22Rv1 (cell line): ENCODE data around the gene PAPPA.

ENCODE experiments used
- H3K27ac ChIP-seq: fragments of 450-650 bp; 2 replicates; pipeline ENCODE4 v1.5.1; 2017
- ZFX ChIP-seq: fragments of 450-650 bp; IDR thresholded peaks from 2 replicates; pipeline ENCODE4 v1.6.1; 2017; ENCODE audit warnings: antibody characterized with exemption, borderline replicate concordance
- TF ChIP-seq, protein P1 (sequence below): fragments of 450-650 bp; IDR thresholded peaks from 2 replicates; pipeline ENCODE4 v1.5.1; 2017; ENCODE audit warnings: mild to moderate bottlenecking

PAPPA gene

DNA sequence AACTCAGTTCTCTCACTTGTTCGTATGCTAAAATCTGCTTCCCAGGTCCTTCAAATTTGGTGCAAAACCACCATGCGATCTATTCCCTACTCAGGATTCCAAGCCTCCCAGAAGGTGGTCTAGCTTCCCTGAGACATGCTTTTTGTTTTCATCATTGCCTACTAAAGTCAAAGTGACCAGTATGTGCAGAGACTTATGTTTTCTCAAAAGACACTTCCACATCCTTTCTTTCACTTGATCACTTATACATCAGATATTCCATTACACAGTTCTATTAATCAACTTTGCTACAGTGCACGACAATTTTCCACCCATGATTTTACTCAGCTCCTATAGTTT, 242.1 kb downstream of the PAPPA start:
- TF ChIP-seq ZFX = no peak
- TF ChIP-seq, protein P1, sequence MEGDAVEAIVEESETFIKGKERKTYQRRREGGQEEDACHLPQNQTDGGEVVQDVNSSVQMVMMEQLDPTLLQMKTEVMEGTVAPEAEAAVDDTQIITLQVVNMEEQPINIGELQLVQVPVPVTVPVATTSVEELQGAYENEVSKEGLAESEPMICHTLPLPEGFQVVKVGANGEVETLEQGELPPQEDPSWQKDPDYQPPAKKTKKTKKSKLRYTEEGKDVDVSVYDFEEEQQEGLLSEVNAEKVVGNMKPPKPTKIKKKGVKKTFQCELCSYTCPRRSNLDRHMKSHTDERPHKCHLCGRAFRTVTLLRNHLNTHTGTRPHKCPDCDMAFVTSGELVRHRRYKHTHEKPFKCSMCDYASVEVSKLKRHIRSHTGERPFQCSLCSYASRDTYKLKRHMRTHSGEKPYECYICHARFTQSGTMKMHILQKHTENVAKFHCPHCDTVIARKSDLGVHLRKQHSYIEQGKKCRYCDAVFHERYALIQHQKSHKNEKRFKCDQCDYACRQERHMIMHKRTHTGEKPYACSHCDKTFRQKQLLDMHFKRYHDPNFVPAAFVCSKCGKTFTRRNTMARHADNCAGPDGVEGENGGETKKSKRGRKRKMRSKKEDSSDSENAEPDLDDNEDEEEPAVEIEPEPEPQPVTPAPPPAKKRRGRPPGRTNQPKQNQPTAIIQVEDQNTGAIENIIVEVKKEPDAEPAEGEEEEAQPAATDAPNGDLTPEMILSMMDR = no peak
- no peak overlapping the region for H3K27ac ChIP-seq

DNA sequence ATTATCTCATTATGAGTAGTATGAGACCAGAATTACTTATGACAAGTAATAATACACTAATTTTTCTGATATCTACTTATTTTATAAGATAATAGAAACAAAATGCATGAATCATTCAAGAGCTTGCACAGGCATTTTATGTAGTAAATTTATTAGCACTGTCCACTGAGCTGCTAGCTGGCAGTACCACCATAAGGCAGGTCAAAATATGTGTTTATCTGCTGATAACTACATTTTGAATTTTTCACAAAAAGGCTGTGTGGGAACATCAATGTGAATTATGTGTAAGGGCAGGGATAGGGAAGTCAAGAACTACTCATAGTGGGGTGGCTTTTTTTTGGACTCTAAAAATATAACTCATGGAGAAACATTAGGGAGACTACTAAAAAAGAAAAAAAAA, 249.6 kb downstream of the PAPPA start:
- no peak for TF ChIP-seq ZFX
- TF ChIP-seq, protein P1 = no peak
- H3K27ac ChIP-seq = no peak overlapping the region

DNA sequence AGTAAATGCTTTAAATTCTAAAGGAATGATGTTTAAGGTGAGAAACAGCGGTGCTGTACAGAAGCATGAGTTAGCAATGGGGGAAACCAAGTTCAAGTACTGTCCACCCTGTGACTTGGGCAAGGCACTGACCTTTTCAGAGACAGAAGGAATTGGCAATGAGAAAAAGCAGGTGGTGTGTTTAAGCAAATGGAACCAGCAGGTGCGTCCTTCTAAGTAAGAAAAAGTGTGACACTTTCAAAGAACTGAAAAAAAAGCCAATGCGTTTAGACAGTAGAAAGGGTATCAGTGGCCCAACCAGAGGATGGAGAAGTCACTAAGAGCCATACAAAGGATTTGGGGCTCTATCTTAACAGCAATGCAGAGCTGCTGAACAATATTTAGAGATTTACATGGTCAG, 250.6 kb downstream of the PAPPA start:
- TF ChIP-seq, protein P1 = no peak
- TF ChIP-seq ZFX = no peak
- H3K27ac ChIP-seq = no peak overlapping the region

DNA sequence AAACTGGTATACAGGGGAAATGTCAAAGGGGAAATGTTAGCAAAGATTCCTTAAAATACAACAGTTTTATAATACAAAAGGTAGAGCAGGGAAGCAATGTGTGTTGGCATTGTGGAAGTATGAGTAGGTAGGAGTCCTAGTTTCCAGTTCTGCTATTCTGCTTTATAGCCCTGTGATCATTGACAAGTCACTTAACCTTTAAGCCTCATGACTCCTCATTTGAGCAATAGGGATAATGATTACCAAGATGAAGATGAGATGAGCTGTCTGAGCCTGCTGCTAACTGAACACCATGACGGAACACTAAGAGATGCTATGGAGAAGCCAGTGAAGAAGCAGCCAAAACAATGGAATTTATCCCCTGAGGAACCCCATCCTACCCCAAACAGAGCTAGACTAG, 251.7 kb downstream of the PAPPA start:
- TF ChIP-seq ZFX = no peak
- TF ChIP-seq, protein P1 = no peak
- H3K27ac ChIP-seq = no peak overlapping the region

DNA sequence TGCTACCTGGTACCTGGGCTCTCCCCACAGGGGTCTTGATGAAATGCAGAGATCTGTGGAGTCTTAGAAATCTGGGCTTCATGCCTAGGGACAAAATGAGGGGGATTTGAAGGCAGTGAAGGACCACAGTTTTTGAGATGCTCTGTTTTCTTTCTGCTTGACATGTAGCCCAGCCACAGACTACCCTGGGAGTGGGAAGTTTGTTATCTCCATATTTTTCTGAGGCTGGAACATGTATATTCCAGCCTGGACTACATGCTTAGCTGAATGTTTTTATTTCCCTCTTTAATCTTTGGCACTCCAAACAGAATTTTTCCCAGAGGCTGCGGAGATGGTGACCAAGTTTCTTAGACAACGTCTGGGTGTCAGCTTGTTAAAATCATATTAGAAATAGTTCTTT, 252.9 kb downstream of the PAPPA start:
- no peak for TF ChIP-seq ZFX
- TF ChIP-seq, protein P1 = no peak
- no peak overlapping the region for H3K27ac ChIP-seq

DNA sequence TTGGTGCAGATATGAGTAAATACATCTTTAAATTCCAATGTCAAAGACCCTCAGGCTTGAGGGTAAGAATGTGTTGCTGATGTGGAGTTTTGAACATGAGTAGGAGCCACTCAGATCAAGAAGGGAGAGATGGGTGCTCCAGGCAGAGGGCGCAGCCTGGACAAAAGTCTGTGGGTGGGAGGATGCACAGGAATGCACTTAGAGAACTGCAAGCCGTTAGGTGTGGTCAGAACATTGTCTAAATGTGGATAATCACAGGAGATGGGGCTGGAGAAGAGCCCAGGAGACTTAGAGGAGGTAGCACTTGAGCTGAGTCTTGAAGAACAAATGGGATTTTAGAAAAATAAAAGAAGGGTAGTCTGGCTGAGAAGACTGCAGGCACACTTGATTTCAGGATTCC, 255.5 kb downstream of the PAPPA start:
- TF ChIP-seq, protein P1 = no peak
- no peak for TF ChIP-seq ZFX
- H3K27ac ChIP-seq = no peak overlapping the region

DNA sequence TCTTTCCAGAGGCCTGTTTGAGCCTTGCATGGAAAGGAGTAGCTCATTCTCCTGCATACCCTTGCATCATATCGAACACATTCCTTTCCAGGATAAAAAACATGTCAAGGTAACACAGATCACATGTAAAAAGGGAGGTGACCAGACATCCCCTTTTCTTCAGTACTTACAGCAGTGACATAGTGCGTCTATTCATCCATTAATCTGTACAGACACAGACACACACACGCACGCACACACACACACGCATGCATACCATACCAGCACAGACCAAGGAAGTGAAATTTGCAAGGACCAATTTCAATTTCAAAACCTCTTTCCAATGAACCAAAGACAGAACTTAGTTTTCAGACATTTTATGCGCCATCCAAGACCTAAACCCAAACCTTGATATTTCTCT, 256.0 kb downstream of the PAPPA start:
- no peak overlapping the region for H3K27ac ChIP-seq
- TF ChIP-seq, protein P1 = no peak
- no peak for TF ChIP-seq ZFX
